Type B pancreatic cell (in vitro differentiated cells): ENCODE data around the gene MGAT4C. TPM values are rescaled to one million over a fixed set of nuclear protein-coding genes. Genes with fewer than 3 reads are reported as not detected.

Source experiments
- DNase-seq: peaks from one replicate; pipeline ENCODE4 v3.0.0; 2021; ENCODE audit warnings: mixed read lengths; ENCODE audit not compliant: unreplicated experiment; ENCODE audit errors: extremely low spot score
- H3K27ac Mint-ChIP-seq: 2 replicates; pipeline ENCODE4 v1.8.0; 2021; ENCODE audit warnings: mild to moderate bottlenecking, mixed read lengths
- H3K27me3 Mint-ChIP-seq: 2 replicates; pipeline ENCODE4 v1.8.0; 2021; ENCODE audit warnings: mixed read lengths
- H3K36me3 Mint-ChIP-seq: 2 replicates; pipeline ENCODE4 v1.8.0; 2021; ENCODE audit warnings: mixed read lengths
- H3K4me1 Mint-ChIP-seq: one replicate; pipeline ENCODE4 v1.8.0; 2021; ENCODE audit warnings: mixed read lengths; ENCODE audit not compliant: unreplicated experiment
- H3K4me3 Mint-ChIP-seq: 2 replicates; pipeline ENCODE4 v1.8.0; 2021; ENCODE audit warnings: mild to moderate bottlenecking, mixed read lengths
- H3K9me3 Mint-ChIP-seq: 2 replicates; pipeline ENCODE4 v1.8.0; 2021; ENCODE audit warnings: mixed read lengths
- total RNA-seq: library from RNA; stranded (reverse); gene quantifications from 2 replicates; pipeline ENCODE4 v1.2.1, GENCODE V29; 2021; ENCODE audit warnings: low replicate concordance
- TF ChIP-seq, protein P1 (sequence below): fragments of 200-600 bp; sonication (generic); conservative IDR thresholded peaks from 2 replicates; pipeline ENCODE4 v1.5.0; 2021; ENCODE audit warnings: antibody characterized with exemption, mild to moderate bottlenecking

MGAT4C gene
- total RNA-seq, 1 donor from 2014 or later = 8.0 TPM

DNA sequence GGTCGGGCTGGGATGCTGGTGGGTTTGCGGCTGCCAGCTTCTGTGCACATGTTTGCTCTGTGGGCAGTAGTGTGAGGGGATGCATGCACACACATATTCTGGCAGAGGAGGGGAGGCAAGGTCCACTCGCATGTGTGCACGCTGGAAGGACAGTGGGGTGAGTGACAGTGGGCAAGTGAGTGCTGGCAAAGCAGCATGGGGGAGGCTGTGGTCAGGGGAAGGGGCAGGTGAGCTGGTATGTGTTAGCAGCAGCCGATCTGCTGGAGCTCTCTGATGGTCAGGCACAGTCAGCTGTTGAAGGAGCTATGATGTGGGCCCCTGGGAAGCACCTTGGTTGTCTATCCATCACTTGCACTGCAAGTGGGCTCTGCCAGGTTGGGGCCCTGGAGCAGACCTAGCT lies 211.8 kb downstream of the MGAT4C start:
- DNase-seq = no peak
- H3K4me1 Mint-ChIP-seq = no peaks in the 10 kb centered on the region
- no peak overlapping the region for H3K27ac Mint-ChIP-seq
- no peak overlapping the region for H3K4me3 Mint-ChIP-seq
- TF ChIP-seq, protein P1, sequence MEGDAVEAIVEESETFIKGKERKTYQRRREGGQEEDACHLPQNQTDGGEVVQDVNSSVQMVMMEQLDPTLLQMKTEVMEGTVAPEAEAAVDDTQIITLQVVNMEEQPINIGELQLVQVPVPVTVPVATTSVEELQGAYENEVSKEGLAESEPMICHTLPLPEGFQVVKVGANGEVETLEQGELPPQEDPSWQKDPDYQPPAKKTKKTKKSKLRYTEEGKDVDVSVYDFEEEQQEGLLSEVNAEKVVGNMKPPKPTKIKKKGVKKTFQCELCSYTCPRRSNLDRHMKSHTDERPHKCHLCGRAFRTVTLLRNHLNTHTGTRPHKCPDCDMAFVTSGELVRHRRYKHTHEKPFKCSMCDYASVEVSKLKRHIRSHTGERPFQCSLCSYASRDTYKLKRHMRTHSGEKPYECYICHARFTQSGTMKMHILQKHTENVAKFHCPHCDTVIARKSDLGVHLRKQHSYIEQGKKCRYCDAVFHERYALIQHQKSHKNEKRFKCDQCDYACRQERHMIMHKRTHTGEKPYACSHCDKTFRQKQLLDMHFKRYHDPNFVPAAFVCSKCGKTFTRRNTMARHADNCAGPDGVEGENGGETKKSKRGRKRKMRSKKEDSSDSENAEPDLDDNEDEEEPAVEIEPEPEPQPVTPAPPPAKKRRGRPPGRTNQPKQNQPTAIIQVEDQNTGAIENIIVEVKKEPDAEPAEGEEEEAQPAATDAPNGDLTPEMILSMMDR = no peak
- H3K9me3 Mint-ChIP-seq = peaks cover 14% of the 10 kb centered on the region
- H3K27me3 Mint-ChIP-seq = no peaks in the 10 kb centered on the region
- H3K36me3 Mint-ChIP-seq = peaks cover 22% of the 10 kb centered on the region

DNA sequence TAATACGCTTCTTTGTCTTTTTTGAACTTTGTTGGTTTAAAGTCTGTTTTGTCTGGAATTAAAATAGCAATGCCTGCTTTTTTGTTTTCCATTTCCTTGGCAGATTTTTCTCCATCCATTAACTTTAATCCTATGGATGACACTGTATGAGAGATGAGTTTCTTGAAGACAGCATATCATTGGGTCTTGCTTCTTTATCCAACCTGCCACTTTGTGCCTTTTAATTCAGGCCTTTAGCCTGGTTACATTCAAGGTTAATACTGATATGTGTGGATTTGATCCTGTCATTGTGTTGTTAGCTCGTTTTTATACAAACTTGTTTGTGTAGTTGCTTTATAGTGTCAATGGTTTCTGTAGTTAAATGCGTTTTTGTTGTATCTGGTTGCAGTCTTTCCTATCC lies 214.1 kb downstream of the MGAT4C start:
- H3K27me3 Mint-ChIP-seq = no peaks in the 10 kb centered on the region
- peaks cover 22% of the 10 kb centered on the region for H3K36me3 Mint-ChIP-seq
- peaks cover 22% of the 10 kb centered on the region for H3K9me3 Mint-ChIP-seq
- no peaks in the 10 kb centered on the region for H3K4me1 Mint-ChIP-seq
- H3K27ac Mint-ChIP-seq = no peak overlapping the region
- DNase-seq = no peak
- TF ChIP-seq, protein P1 = no peak
- no peak overlapping the region for H3K4me3 Mint-ChIP-seq

DNA sequence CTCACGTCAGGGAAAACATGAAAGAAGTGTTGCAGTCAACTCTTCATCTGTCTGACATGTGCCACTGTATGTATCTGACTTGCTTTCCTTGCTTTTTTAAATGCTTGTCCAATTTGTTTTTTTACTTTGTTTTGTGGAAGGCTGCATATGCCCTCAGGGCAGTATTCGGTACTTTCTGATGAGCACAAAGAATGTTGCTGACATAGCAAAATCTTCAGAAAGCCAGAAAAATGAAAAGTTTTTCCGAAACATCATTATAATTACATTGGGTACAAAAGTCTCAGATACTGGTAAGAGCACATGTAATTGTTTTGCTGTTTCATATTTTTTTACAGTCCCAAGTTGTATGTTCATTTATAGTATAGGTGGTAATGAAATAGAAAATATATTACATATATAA lies 237.8 kb downstream of the MGAT4C start:
- Mint-ChIP-seq H3K4me3 (no peak overlapping the region), H3K36me3 (no peaks in the 10 kb centered on the region), H3K9me3 (no peaks in the 10 kb centered on the region), H3K27ac (no peak overlapping the region), H3K27me3 (no peaks in the 10 kb centered on the region), H3K4me1 (peaks cover 5% of the 10 kb centered on the region)
- TF ChIP-seq, protein P1 = no peak
- no peak for DNase-seq

DNA sequence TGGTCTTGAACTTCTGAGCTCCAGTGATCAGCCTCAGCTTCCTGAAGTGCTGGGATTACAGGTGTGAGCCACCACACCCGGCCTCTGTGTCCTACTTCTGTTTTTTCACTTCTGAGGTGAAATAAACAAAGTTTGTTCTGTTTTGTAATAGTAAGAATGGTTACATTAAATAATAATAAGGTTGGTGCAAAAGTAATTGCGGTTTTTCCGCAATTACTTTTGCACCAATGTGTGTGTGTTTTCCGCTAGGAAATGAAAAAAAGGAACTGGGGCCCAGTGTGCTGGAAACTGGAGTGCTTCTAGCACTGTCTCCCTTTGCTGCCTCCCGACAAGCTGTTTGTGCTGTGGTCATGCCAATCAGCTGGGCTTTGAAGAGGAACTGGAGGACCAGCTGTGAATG lies 241.2 kb downstream of the MGAT4C start:
- H3K9me3 Mint-ChIP-seq = no peaks in the 10 kb centered on the region
- H3K27me3 Mint-ChIP-seq = no peaks in the 10 kb centered on the region
- DNase-seq = no peak
- TF ChIP-seq, protein P1 = no peak
- peaks cover 5% of the 10 kb centered on the region for H3K4me1 Mint-ChIP-seq
- H3K4me3 Mint-ChIP-seq = no peak overlapping the region
- H3K36me3 Mint-ChIP-seq = no peaks in the 10 kb centered on the region
- no peak overlapping the region for H3K27ac Mint-ChIP-seq

DNA sequence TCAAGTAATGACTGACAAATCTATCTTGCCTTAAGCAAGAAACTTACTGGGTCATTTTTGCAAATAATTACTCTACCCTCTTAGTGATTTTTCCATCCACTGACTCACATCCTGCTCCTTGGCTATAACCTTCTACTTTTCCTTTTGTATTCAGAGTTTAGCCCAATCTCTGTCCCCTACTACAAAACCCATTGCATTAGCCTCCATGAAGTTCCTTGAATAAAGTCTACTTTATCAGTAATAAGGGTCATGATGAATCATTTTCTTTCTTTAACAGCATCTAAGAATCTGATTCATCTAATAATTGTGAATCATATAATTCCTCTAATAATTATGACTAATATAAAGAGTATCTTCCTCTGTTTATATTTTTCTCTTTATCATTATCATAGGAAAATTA lies 249.5 kb downstream of the MGAT4C start:
- no peaks in the 10 kb centered on the region for H3K9me3 Mint-ChIP-seq
- TF ChIP-seq, protein P1 = no peak
- H3K27ac Mint-ChIP-seq = no peak overlapping the region
- no peak overlapping the region for H3K4me3 Mint-ChIP-seq
- no peak for DNase-seq
- no peaks in the 10 kb centered on the region for H3K36me3 Mint-ChIP-seq
- H3K27me3 Mint-ChIP-seq = no peaks in the 10 kb centered on the region
- H3K4me1 Mint-ChIP-seq = no peaks in the 10 kb centered on the region

DNA sequence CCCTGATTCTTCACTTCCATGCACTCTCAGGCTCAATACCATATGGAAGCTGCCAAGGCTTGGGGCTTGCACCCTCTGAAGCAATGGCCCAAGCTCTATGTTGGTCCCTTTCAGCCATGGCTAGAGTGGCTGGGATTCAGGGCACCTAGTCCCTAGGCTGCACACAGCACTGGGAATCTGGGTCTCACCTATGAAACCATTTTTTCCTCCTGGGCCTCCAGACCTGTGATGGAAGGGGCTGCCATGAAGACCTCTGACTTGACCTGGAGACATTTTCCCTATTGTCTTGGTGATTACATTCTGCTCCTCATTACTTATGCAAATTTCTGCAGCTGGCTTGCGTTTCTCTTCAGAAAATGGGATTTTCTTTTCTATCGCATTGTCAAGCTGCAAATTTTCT lies 258.1 kb downstream of the MGAT4C start:
- Mint-ChIP-seq H3K4me3 (no peak overlapping the region), H3K4me1 (no peaks in the 10 kb centered on the region), H3K36me3 (no peaks in the 10 kb centered on the region), H3K27me3 (no peaks in the 10 kb centered on the region), H3K27ac (no peak overlapping the region), H3K9me3 (peaks cover 16% of the 10 kb centered on the region)
- no peak for DNase-seq
- TF ChIP-seq, protein P1 = no peak
